Astrocyte (in vitro differentiated cells and primary cell): ENCODE measurements around the gene TENT5A.

Source experiments
- EZH2 ChIP-seq: IDR thresholded peaks from 2 replicates; pipeline ENCODE4 v1.6.1; 2012; ENCODE audit warnings: mild to moderate bottlenecking, low read length, inconsistent platforms; ENCODE audit not compliant: insufficient read depth
- TF ChIP-seq, protein P1 (sequence below): IDR thresholded peaks from 2 replicates; pipeline ENCODE4 v1.5.1; 2011; ENCODE audit warnings: low read depth, mild to moderate bottlenecking, inconsistent platforms, low read length, moderate library complexity; ENCODE audit not compliant: insufficient read depth

DNA sequence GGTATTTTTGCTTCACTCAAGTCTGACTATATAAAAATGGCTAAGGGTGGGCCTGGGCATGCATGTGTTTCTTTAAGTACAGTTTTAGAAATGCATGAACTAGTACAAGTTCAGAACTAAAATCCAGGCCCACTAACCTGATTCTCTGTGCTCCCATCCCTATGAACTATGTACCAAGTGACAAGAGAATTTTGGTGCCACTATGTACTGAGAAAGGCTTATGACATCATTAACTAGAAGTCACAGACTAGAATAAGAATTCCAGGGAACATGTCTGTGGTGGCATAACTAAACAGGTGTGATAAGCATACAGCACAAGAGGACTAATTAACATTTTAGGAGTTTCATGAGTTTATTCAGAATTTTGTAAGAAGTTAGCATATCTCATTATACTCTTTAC, 16.1 kb downstream of the TENT5A start:
- TF ChIP-seq, protein P1, sequence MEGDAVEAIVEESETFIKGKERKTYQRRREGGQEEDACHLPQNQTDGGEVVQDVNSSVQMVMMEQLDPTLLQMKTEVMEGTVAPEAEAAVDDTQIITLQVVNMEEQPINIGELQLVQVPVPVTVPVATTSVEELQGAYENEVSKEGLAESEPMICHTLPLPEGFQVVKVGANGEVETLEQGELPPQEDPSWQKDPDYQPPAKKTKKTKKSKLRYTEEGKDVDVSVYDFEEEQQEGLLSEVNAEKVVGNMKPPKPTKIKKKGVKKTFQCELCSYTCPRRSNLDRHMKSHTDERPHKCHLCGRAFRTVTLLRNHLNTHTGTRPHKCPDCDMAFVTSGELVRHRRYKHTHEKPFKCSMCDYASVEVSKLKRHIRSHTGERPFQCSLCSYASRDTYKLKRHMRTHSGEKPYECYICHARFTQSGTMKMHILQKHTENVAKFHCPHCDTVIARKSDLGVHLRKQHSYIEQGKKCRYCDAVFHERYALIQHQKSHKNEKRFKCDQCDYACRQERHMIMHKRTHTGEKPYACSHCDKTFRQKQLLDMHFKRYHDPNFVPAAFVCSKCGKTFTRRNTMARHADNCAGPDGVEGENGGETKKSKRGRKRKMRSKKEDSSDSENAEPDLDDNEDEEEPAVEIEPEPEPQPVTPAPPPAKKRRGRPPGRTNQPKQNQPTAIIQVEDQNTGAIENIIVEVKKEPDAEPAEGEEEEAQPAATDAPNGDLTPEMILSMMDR: no peak
- TF ChIP-seq EZH2: no peak
